ENCODE results near the gene COBL.

The COBL gene

DNA sequence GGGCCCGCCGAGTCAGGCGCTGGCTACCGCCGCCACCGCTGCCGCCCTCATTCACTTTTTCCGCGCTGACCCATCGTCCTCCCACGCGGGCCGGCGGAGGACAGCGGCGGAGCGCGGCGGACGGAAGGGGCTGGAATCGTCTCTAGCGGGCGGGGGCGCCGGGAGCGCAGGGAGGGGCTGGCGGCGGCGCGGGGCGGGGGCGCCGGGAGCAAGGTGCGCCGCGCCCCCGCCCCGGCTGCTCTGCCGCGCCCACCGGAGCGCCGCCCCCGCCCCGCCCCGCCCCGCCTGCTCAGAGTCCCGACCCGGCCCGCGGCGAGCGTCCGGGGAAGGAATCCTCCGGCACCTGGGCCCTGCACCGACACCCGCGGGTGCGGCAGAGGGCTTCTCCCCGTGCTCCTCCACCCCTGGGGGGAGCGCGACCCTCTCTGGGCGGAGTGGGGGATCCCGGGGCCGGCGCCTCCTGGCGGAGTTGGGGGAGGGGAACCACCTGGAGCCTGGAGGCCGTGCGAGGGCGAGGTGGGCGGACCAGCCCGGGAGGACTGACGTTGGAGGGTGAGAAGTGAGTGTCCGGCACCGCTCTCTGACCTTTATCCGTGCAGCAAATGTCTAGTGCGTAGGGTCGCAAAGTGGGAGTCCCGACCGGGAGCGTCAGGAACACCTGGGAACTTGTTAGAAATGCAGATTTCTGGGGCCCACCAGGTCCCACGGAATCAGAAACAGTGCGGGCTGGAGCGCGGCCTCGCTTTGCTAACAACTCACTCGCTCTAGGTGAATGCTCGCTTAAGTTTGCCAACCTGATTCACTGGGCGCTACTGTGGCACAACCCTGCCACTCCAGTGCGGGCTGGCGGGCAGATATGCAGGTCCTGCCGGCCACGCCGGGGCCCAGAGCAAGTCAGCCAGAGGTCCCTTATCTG lies at the start of gene COBL:
Gene COBL, minus strand, starts transcription at position 144 of the 916 bp plus-strand sequence. CDS start 176 bp downstream, outside the sequence.
- peak; percentile 50 for DNase-seq

GRCh38 chr7:51366172-51366728 lies 49.6 kb upstream of the COBL start:
- peak; percentile 16 for DNase-seq

- DNase-seq = no peak
These were observed 41.2 kb upstream of the COBL start for GRCh38 chr7:51357821-51358220.

GRCh38 chr7:51356849-51357516 lies 40.4 kb upstream of the COBL start:
- no peak for DNase-seq

- no peak for DNase-seq
These were observed 38.3 kb upstream of the COBL start for GRCh38 chr7:51354897-51355296.

DNA sequence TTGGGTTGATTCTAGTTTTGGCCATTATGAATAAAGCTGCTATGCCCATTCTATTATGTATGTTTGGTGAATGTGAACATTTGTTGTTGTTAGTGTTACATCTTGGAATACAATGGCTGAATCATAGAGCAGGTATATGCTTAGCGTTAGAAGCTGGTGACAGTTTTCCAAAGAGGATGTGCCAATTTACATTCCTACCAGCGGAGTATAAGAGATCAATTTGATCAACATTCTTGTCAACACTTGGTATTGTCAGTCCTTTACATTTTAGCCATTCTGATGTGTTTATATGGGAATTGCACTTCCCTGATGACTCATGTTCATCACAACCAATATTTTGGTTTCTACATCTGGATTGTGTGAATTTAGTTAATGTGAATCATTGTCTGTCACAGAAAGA lies 37.8 kb upstream of the COBL start:
- no peak for DNase-seq

- peak; percentile 42 for DNase-seq
These were observed 35.8 kb upstream of the COBL start for GRCh38 chr7:51352174-51353100.

- DNase-seq = no peak
These were observed 35.1 kb upstream of the COBL start for GRCh38 chr7:51351661-51352060.

DNA sequence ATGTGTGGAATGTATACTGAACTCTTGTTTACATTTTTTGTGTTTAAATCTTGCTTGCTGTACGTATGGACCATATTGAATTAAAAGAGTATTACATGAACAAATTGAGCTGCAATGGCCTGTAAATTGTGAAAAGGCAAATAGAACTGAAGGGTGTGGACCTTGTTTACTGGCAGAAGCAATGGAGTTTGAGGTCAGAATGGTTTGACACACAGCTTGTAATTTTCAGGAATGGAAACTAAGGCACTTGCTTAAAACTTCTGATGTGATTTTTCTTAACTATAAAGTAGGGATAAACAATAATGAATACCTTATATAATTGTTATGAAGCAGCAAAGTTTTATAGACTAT lies 33.9 kb upstream of the COBL start:
- DNase-seq = no peak

DNA sequence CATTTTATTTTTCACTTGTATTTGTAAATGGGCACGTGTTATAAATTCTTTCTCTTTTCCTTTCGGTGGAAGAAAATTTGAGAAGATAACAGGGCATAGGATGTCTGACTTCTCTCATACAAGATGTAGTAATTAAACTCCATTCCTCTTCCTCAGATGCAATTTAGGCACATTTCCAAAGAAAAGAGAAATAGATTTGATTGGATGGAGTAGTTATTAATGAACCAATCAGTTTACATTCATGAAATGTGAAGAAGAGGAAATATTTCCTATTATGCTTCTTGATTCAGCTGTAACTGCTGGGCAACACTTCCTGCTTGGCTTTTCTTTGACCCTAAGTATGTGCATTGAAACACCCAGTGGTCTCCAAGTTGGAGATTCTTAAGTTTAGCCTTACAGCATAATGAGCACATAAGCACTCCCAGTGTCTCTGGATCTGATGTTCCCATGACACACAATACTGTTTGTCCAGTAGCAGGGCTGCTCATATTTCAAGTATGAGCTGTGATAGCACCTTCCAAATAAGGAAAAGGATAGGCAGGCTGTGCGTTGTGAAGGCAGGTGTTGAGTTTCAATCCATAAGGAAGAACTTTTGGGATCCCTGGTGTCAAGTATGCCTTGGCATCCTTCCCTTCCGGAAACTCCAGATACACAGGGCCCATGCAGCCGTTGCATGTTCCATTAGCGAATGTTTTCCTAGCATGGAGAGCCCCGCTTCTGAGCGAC lies 33.4 kb upstream of the COBL start:
- DNase-seq = peak; percentile 62

DNA sequence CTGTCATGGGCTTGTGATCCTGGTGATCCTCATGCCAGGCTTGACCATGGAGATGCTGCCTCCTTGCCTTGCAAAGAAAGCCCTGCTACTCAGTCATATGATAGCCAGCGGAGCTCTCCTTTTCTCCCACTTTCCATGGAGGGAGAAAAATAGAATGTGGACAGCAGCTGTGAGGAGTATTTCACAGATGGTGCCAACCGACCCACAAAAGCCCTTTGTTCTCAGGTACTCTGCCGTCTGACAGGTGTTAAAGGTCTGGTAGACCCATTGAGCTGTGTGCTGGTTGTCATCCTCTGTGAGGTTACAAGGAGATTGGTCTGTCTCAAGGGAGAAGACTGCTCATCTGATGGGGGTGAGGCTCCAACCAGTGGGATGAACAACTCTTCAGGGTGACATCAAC lies 29.5 kb upstream of the COBL start:
- DNase-seq = no peak

- DNase-seq = peak; percentile 11
These were observed 28.0 kb upstream of the COBL start for GRCh38 chr7:51344406-51345138.

- no peak for DNase-seq
These were observed 24.3 kb upstream of the COBL start for GRCh38 chr7:51340936-51341335.

DNA sequence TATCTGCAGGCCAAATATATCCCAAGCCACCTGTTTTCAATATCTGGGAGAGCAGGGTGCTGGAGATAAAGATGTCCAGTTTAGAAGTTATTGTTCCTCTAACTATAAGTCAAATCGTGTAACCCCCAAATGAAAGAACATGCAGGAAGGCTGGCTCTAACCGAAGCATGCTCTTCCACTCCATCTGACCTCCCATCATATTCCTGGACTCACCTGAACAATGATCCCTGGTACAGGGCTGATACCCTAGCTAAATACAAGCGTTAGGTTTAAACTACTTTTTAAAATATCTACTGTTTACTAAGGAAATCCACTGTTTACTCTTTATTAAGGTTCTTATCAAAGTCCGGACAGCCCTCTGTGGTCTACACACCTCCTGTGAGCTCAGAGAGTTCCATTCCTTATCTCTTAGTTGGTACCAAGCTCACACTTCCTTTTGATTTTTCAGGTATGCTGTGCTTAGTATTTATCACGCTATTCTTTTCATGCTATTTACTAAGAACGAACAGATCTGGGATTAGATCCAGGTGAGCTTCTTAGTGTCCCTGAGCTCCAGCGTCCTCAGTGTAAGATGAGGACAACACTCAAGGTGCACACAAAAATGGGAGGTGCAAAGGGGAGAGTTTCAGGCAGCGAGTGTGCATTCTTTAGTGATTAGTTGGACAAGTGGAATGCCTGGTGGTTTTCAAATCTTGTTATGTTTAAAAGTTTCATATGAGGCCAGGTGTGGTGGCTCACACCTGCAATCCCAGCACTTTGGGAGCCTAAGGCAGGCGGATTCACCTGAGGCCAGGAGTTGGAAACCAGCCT lies 23.6 kb upstream of the COBL start:
- DNase-seq = no peak

- no peak for DNase-seq
These were observed 18.4 kb upstream of the COBL start for GRCh38 chr7:51335057-51335456.

DNA sequence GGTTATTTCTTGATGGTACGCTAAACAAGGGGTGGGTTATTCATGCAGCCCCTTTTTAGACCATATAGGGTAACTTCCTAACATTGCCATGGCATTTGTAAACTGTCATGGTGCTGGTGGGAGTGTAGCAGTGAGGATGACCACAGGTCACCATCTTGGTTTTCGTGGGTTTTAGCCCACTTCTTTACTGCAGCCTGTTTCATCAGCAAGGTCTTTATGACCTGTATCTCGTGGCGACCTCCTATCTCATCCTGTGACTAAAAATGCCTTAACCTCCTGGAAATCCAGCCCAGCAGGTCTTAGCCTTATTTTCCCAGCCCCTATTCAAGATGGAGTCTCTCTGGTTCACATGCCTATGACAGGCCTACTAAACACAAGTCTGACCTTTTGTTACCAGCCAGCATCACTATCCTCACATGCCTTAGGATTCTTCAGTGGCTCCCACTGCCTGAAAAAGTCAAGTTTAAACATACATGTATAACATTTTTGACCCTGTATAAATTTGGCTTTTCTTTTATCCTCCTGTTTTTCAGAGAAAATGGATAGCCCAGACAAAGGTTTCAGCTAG lies 13.2 kb upstream of the COBL start:
- no peak for DNase-seq

DNA sequence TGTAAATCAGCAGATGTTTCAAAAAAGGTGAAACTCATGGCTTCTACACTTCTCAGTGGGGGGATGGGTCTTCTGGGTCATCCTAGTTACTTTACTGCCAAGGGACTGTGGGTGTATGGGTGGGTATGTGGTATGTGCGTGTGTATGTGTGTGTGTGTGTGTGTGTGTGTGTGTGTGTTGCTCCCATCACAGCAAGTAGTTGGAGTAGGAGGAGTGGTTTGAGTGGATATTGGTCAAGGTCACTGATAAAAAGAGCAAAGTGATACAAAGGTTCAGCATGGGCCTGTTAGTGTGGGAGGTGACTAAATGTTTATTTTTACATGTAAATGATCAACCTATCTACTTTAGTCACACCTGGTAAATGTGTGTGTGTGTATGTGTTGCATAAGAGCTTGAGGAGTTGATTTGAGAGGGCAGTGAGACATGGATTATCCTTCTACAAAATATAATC lies 11.8 kb upstream of the COBL start:
- DNase-seq = no peak

DNA sequence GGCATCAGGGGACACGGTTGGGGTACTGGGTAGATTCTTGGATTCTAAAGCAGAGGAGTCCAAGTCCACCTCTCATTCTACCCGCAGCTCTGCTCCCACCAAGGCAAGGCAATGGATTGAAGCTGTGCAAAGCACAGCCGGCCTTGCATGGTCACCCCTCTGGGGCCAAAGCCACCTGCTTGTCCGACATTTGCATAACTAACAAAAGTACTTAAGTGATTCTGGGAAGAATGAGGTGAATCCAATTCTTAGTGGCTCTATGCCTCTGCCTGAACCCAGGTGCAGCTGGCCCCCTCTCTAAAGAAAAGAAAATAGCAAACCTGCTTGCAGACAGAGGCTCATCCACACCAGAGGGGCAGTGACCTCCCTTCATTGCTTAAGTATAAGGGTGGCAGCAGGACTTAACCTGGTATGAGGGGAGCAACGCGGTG lies 10.7 kb upstream of the COBL start:
- no peak for DNase-seq

- DNase-seq = no peak
These were observed 10.2 kb upstream of the COBL start for GRCh38 chr7:51326656-51327286.

DNA sequence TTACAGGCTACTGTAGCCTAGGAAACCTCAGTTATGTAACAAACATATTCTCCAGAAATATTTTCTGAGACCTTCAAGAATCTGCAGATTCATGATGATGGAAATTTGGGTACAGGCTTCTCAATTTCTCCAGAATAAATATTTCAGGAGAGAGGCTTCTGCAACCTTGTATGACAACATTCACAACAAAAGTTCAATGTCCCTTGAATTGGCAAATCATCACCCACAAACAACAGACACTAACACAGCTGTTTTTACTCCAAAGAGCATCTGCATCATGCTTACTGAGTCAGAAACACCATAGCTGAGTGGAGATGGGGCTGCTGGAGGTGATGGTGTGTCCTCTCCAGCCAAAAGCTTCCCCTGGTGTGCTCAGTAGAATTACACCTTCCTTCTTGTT lies 9.3 kb upstream of the COBL start:
- DNase-seq = no peak
